Activated CD4-positive, alpha-beta T cell treated with anti-CD3 and anti-CD28 coated beads, Interleukin-2, amount 10 ng/mL, durations not matched to agents 24 days and 14 days (primary cell): ENCODE measurements around the gene COL25A1. TPM values are rescaled to one million over a fixed set of nuclear protein-coding genes. Genes with fewer than 3 reads are reported as not detected.
"Not testable (repeated sequence)": the region's sequence is repeated elsewhere in the genome, so short reads cannot be mapped to it uniquely, and the experiment has no call there.

Source experiments
- DNase-seq: peaks from one replicate; pipeline ENCODE4 v3.0.0; 2022
- H3K27ac Mint-ChIP-seq: one replicate; pipeline ENCODE4 v1.8.0; 2022; ENCODE audit warnings: mild to moderate bottlenecking, mixed read lengths
- H3K27me3 Mint-ChIP-seq: one replicate; pipeline ENCODE4 v1.8.0; 2022; ENCODE audit warnings: mixed read lengths
- H3K36me3 Mint-ChIP-seq: one replicate; pipeline ENCODE4 v1.8.0; 2022; ENCODE audit warnings: low read depth, mild to moderate bottlenecking, mixed read lengths
- H3K4me1 Mint-ChIP-seq: one replicate; pipeline ENCODE4 v1.8.0; 2021; ENCODE audit warnings: mixed read lengths
- H3K4me3 Mint-ChIP-seq: one replicate; pipeline ENCODE4 v1.8.0; 2022; ENCODE audit warnings: mild to moderate bottlenecking, moderate library complexity, mixed read lengths
- H3K9me3 Mint-ChIP-seq: one replicate; pipeline ENCODE4 v1.8.0; 2021; ENCODE audit warnings: mixed read lengths
- intact Hi-C: fragments of 100-400 bp; cut with micrococcal nuclease; formaldehyde crosslinking; loops from one replicate; pipeline ENCODE4 v1.15.1; 2023
- total RNA-seq: library from RNA; stranded (reverse); gene quantifications from 2 replicates; pipeline ENCODE4 v1.2.3, GENCODE V29; 2022

The COL25A1 gene
- total RNA-seq, 1 donor from 2014 or later, result not detected

DNA sequence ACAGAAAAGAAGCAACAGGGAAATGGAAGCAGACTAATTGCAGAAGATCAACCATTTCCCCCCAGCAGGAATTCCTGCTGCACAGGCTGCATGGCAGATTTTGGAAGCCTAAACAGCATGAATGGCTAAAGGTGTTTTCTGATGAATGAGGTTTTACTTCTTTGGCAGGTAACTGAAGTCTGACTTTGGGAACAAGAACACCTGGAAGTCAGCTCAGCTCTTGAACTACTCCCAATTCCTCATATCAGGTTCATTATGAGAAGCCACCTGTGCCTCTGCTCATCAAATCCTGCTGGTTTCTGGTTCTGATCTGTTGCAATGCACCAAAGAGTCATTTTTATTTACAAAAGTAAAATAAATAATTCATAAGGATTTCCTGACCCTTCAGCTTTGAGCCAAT lies 139.0 kb downstream of the COL25A1 start:
- no peaks in the 10 kb centered on the region for H3K9me3 Mint-ChIP-seq
- DNase-seq, result no peak

DNA sequence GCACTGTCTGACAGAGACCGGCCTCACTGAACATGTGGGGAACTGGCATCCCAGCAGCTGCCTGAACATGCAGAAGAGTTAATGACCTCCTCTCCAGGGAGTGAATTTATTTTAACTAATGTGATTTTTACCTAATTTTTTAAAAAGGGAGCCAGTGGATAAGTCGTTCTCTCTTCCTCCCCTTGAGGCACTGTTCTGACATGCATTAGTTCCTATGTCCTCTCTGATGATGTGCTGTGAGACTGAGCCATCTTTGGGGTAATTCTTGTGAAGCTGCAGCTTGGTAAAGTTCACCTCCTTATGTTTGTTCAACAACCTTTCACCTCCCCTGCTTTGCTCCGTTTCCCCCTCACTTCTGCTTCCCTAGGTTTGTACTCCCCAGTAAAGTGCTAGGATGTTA lies 139.7 kb downstream of the COL25A1 start:
- no peaks in the 10 kb centered on the region for H3K4me1 Mint-ChIP-seq
- H3K4me3 Mint-ChIP-seq, result no peak overlapping the region
- no peak for DNase-seq
- H3K27ac Mint-ChIP-seq, result no peak overlapping the region
- no peaks in the 10 kb centered on the region for H3K9me3 Mint-ChIP-seq
- H3K27me3 Mint-ChIP-seq, result peaks cover 19% of the 10 kb centered on the region
- intact Hi-C loops, result no loop called here
- no peaks in the 10 kb centered on the region for H3K36me3 Mint-ChIP-seq

More for the DNA sequence above, 139.0 kb downstream of the COL25A1 start:
- Mint-ChIP-seq H3K27ac (no peak overlapping the region), H3K27me3 (peaks cover 21% of the 10 kb centered on the region), H3K4me3 (no peak overlapping the region), H3K36me3 (no peaks in the 10 kb centered on the region), H3K4me1 (no peaks in the 10 kb centered on the region)
- intact Hi-C loops, result no loop called here

DNA sequence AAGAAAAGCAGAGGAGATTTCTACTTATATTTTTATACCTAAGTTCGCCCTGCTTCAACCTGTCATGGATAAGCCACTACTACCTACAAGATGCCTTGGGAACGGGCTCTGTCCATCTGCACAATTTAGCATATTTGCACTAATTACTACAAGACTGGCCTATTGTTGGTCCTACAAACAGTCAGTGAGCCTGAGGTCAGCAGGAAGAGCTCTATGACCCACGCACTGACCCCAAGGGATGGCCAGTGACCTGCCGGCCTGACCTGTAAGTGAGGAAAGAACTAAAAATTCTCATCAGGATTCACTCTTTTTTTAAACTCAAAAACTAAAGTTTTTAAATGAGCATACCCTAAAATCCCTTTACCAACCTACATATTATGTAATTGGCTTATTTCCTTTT lies 142.0 kb downstream of the COL25A1 start:
- Mint-ChIP-seq H3K4me1 (no peaks in the 10 kb centered on the region), H3K9me3 (no peaks in the 10 kb centered on the region), H3K27ac (no peak overlapping the region), H3K27me3 (peaks cover 14% of the 10 kb centered on the region), H3K4me3 (no peak overlapping the region), H3K36me3 (no peaks in the 10 kb centered on the region)
- no peak for DNase-seq
- intact Hi-C loops, result no loop called here

DNA sequence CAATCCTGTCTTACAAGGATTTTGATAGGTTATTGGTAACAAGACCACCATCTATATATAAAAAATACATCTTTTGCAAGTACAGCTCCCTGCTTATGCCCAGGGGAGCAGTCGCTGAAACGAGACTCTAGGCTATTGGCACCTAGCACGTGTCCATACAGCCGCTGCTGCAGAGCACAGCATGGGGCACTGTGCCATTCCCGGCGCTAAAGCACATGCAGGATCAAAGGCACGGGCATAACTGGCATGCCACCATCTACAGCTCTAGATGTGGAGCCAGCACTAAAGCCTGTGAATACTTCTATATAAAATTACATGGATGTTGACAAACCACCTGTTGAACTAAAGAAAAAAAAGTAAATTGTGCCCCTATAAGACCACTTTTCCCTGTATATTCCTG lies 144.8 kb downstream of the COL25A1 start:
- peaks cover 15% of the 10 kb centered on the region for H3K27me3 Mint-ChIP-seq
- H3K27ac Mint-ChIP-seq, result no peak overlapping the region
- intact Hi-C loops, result no loop called here
- H3K9me3 Mint-ChIP-seq, result no peaks in the 10 kb centered on the region
- no peaks in the 10 kb centered on the region for H3K4me1 Mint-ChIP-seq
- H3K4me3 Mint-ChIP-seq, result no peak overlapping the region
- DNase-seq, result no peak
- no peaks in the 10 kb centered on the region for H3K36me3 Mint-ChIP-seq

DNA sequence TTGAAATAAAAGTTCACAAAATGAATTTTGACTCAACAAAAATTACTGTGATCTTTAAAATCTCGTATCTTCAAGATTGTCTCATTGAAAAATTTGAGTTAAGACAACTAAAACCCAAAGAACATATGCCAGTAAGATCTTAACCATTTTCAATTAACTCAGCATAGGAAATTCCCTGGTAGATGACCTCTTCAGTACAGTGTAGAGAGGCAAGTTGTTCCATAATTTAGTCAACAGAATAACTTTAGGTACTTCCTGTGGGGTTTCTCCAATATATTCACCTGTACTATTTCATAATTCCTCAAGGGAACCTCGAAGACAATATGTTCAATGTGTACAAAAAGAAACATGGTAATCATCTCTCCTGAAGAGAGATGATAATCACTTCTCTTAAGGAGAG lies 145.3 kb downstream of the COL25A1 start:
- intact Hi-C loops, result no loop called here
- Mint-ChIP-seq H3K27me3 (peaks cover 17% of the 10 kb centered on the region), H3K27ac (no peak overlapping the region), H3K4me3 (no peak overlapping the region), H3K36me3 (no peaks in the 10 kb centered on the region), H3K9me3 (no peaks in the 10 kb centered on the region), H3K4me1 (no peaks in the 10 kb centered on the region)
- no peak for DNase-seq

DNA sequence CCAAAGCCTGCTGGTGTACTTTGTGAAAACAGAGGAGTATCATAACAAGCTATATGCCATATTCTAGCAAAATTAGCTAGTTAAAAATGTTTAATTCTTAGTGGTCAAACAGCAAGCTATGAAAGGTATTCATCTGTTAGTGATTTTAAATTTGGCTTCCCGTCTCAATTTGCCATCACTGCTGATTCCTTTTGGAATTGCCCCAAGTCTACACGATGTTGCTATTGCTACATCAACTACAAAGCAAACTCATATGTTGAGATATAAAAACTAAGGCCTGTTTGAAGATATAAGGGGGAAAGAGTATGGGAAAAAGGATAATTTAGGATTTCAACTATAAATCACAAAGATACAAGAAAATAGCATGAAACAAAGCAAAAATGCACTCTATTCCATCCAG lies 146.1 kb downstream of the COL25A1 start:
- intact Hi-C loops, result no loop called here
- Mint-ChIP-seq H3K27ac (no peak overlapping the region), H3K4me3 (no peak overlapping the region), H3K36me3 (no peaks in the 10 kb centered on the region), H3K27me3 (peaks cover 17% of the 10 kb centered on the region), H3K4me1 (no peaks in the 10 kb centered on the region), H3K9me3 (no peaks in the 10 kb centered on the region)
- DNase-seq, result no peak

DNA sequence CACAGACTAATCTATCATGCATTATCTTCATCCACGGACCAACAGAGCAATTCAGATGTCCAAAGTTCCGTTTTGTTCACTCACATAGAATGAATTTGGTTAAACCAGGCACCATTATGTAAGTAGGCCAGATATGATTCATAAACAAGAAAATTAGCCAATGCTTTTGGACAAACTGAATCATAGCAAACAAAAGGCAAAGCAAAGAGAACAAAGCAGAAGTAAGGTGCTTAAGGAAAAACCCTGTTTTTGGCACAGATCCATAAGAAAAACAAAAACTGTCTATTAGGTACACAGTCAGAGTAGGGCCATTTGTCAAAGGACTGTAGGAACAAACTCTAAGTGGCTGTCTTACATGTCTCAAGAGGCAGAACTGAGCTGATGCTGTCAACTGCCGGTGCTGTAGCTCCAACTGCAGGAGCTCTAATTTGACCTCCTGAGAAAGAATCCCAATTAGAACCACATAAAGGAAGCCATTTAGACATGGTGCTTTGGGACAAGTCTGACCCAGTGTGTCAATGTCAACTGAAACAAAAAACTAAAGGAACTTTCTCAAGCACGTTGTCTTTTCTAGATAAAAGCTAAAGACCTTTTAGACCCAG lies 146.7 kb downstream of the COL25A1 start:
- no peak for DNase-seq
- Mint-ChIP-seq H3K27ac (no peak overlapping the region), H3K27me3 (peaks cover 14% of the 10 kb centered on the region), H3K4me1 (no peaks in the 10 kb centered on the region), H3K9me3 (no peaks in the 10 kb centered on the region), H3K4me3 (no peak overlapping the region), H3K36me3 (no peaks in the 10 kb centered on the region)
- intact Hi-C loops, result no loop called here

DNA sequence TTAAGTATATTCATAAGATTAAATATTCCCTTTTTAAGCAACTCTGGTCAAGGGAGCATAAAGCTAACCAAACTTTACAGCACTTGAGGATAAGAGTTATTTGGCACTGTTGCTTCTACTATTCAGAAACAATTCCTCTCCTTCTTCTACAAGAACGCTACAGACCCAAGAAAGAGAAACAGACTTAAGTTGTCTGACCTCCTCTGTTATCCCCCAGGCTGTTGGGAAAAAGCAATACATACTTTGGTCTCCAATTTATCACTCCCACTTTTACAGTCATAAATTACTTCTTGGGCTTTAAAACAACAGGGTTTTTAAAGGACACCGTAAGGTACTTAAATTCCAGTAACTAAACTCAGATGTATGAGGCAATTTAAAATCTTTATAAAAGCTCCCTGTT lies 147.4 kb downstream of the COL25A1 start:
- H3K9me3 Mint-ChIP-seq, result no peaks in the 10 kb centered on the region
- H3K27ac Mint-ChIP-seq, result no peak overlapping the region
- no peak overlapping the region for H3K4me3 Mint-ChIP-seq
- no peaks in the 10 kb centered on the region for H3K36me3 Mint-ChIP-seq
- no peaks in the 10 kb centered on the region for H3K4me1 Mint-ChIP-seq
- intact Hi-C loops, result no loop called here
- DNase-seq, result no peak
- H3K27me3 Mint-ChIP-seq, result peaks cover 14% of the 10 kb centered on the region

DNA sequence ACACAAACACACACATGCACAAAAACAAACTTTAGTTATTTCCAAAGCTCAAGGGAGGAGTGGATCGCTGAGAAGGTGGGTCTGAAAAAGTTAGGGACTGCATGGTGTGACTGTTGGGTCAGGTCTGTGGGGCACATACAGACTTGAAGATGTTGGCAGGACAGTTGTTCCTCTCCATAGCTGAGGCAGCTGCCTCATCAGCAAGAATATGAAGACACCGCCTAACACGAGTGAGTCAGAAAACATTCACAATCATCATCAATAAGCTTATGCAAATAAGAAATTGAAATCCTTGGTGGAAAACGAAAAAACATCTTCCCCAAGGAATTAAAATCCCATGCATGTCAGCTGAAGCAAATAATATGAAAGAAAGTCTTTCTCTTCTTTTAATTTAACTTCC lies 148.0 kb downstream of the COL25A1 start:
- Mint-ChIP-seq H3K27ac (no peak overlapping the region), H3K4me1 (no peaks in the 10 kb centered on the region), H3K27me3 (peaks cover 14% of the 10 kb centered on the region), H3K9me3 (no peaks in the 10 kb centered on the region), H3K36me3 (no peaks in the 10 kb centered on the region), H3K4me3 (no peak overlapping the region)
- no peak for DNase-seq
- intact Hi-C loops, result no loop called here

DNA sequence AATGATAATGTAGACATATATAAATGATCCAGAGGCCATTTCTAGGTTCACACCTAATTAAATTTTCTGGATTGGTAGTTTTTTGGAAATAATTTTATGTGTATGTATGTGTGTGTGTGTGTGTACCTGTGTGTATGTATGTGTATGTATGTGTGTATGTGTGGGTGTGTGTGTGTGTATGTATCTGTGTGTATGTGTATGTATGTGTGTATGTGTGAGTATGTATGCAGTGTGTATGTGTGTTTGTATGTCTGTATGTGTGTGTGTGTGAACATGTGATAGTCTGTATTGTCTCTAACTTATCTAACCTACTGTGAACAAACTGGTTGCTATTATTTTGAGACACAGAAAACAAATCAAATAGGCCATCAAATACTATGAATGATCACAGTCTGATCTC lies 152.6 kb downstream of the COL25A1 start:
- Mint-ChIP-seq H3K4me1 (no peaks in the 10 kb centered on the region), H3K4me3 (no peak overlapping the region), H3K27ac (no peak overlapping the region), H3K36me3 (no peaks in the 10 kb centered on the region), H3K9me3 (no peaks in the 10 kb centered on the region), H3K27me3 (peaks cover 10% of the 10 kb centered on the region)
- intact Hi-C loops, result no loop called here
- DNase-seq, result no peak

DNA sequence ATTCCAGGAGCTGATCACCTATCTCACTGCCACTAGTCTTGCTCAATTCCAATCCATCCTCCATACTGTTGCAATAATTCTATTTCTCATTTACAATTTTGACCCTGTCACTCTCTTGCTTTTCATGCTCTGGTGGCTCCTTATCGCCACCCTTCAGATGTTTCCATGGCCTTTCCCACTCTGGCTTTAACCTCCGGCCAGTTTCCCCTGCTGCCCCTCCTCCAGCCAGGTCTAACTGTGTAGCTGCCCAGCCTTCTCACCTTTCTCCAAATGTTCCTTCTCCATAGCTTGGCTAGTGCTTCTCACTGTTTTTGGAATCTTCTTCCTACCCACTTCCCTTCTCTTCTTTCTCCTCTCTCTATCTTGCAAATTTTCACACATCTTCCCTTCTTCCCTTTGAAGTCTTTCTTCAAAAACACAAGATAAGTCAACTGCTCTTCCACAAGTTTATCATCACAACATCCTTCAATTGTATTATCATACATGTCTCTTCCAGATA lies 153.8 kb downstream of the COL25A1 start:
- Mint-ChIP-seq H3K36me3 (no peaks in the 10 kb centered on the region), H3K9me3 (no peaks in the 10 kb centered on the region), H3K27ac (no peak overlapping the region), H3K4me1 (no peaks in the 10 kb centered on the region), H3K27me3 (peaks cover 7% of the 10 kb centered on the region), H3K4me3 (no peak overlapping the region)
- intact Hi-C loops, result no loop called here
- no peak for DNase-seq

DNA sequence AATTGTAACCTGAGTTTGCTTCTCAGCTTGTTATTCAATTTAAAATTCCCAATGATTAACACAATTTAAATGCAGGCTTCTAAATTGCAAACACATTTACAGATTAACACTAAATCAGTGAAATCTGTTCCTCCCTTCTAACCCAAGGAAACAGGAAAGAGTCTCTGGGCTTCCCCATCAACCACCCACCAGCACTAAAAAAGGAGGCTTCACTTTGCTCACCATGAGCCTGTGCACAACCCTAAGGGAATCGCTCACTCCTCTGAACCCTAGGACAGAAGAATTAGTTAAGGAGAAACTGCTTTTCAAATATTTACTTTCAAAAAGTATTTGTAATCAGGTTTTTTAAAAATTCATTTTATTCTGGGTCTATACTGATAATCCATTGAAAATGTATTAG lies 155.3 kb downstream of the COL25A1 start:
- H3K4me1 Mint-ChIP-seq, result no peaks in the 10 kb centered on the region
- peaks cover 4% of the 10 kb centered on the region for H3K9me3 Mint-ChIP-seq
- H3K4me3 Mint-ChIP-seq, result no peak overlapping the region
- DNase-seq, result no peak
- intact Hi-C loops, result no loop called here
- H3K27me3 Mint-ChIP-seq, result peaks cover 12% of the 10 kb centered on the region
- H3K27ac Mint-ChIP-seq, result no peak overlapping the region
- H3K36me3 Mint-ChIP-seq, result no peaks in the 10 kb centered on the region

DNA sequence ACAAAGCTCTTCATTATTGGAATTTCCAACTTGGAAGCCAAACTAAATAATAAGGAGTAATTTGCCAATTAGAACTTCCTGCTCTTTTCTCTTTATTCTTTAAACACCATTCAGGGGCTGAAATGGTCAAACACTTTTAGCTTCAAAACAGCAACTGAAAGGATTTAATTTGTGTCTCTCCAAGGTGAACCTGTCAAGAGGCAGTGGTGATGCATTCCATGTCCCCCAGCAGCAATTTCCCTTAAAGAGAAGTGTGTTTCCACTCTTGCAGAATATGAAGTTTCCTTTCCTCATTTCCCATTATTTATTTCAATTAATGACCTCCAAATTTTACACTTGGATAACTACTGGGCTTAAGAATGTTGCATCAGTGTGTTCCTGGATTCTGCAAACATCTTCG lies 156.0 kb downstream of the COL25A1 start:
- Mint-ChIP-seq H3K9me3 (peaks cover 4% of the 10 kb centered on the region), H3K4me1 (no peaks in the 10 kb centered on the region), H3K27me3 (peaks cover 14% of the 10 kb centered on the region), H3K36me3 (no peaks in the 10 kb centered on the region), H3K4me3 (no peak overlapping the region), H3K27ac (no peak overlapping the region)
- intact Hi-C loops, result no loop called here
- no peak for DNase-seq

DNA sequence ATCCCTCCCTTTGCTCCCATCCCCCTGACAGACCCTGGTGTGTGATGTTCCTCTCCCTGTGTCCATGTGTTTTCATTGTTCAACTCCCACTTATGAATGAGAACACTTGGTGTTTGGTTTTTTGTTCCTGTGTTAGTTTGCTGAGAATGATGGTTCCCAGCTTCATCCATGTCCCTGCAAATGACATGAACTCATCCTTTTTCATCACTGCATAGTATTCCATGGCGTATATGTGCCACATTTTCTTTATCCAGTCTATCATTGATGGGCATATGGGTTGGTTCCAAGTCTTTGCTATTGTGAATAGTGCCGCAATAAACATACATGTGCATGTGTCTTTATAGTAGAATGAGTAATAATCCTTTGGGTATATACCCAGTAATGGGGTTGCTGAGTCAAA lies 164.3 kb downstream of the COL25A1 start:
- H3K27me3 Mint-ChIP-seq, H3K36me3 Mint-ChIP-seq, DNase-seq, H3K27ac Mint-ChIP-seq, intact Hi-C loops, H3K9me3 Mint-ChIP-seq, H3K4me3 Mint-ChIP-seq, H3K4me1 Mint-ChIP-seq: not testable (repeated sequence)

DNA sequence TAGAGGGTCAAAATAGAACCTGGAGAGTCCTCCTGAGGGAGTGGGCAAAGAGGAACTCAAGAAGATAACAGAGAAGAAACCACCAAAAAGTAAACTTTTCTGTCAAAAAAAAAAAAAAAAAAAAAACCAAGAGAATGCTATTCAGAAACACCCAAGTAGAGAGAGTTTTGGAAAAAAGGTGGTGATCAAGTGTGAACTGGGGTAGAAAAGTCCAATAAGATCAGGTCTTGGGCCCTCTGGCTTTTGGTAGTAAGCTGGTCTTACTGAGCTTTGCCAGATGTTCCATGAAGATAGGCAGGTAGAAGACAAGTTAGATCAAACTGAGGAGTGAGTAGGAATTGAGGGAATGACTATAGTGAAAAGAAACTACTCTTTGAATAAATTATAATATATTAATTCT lies 167.5 kb downstream of the COL25A1 start:
- no peaks in the 10 kb centered on the region for H3K9me3 Mint-ChIP-seq
- peaks cover 9% of the 10 kb centered on the region for H3K27me3 Mint-ChIP-seq
- H3K4me1 Mint-ChIP-seq, result no peaks in the 10 kb centered on the region
- H3K4me3 Mint-ChIP-seq, result no peak overlapping the region
- intact Hi-C loops, result no loop called here
- H3K27ac Mint-ChIP-seq, result no peak overlapping the region
- no peaks in the 10 kb centered on the region for H3K36me3 Mint-ChIP-seq
- DNase-seq, result no peak
